Caco-2 (cell line): ENCODE results near the gene TTC13. TPM values are rescaled to one million over a fixed set of nuclear protein-coding genes. Genes with fewer than 3 reads are reported as not detected.

ENCODE experiments used
- BruUV-seq: library from RNA; stranded (reverse); fragments of 400-500 nt; replicated peaks from 2 replicates; lab custom pipeline; 2021; lab: Mats Ljungman, UMichigan
- CTCF ChIA-PET: fragments of 300-600 bp; sonication (Branson Sonifier 250); formaldehyde crosslinking; loops from one replicate; lab custom pipeline; 2022; ENCODE audit warnings: antibody characterized with exemption; lab: Charles Lee
- POLR2A ChIA-PET: fragments of 300-600 bp; sonication (Branson Sonifier 250); formaldehyde crosslinking; loops from one replicate; lab custom pipeline; 2022; ENCODE audit warnings: antibody characterized with exemption; lab: Charles Lee
- DNase-seq, 2 experiments: peaks; one replicate each; pipeline versions ENCODE4 v3.0.0 to v3.0.0-alpha.2; 2020 to 2022
- H3K27me3 ChIP-seq: replicated peaks from 2 replicates; pipeline ENCODE4 v1.6.0; 2011; ENCODE audit warnings: low read length; ENCODE audit not compliant: control insufficient read depth, insufficient read depth
- H3K36me3 ChIP-seq: 2 replicates; pipeline ENCODE4 v1.5.1; 2011; ENCODE audit warnings: low read length; ENCODE audit not compliant: control insufficient read depth, insufficient read depth
- H3K4me1 ChIP-seq: fragments of 250-450 bp; sonication (Bioruptor Pico); 2 replicates; pipeline ENCODE4 v1.5.1; 2020; ENCODE audit warnings: mild to moderate bottlenecking
- H3K4me3 ChIP-seq: 2 replicates; pipeline ENCODE4 v1.5.1; 2011; ENCODE audit warnings: low read depth, mild to moderate bottlenecking, control low read depth, low read length
- H3K9me3 ChIP-seq: fragments of 250-450 bp; sonication (Bioruptor Pico); 2 replicates; pipeline ENCODE4 v1.5.1; 2020; ENCODE audit warnings: mild to moderate bottlenecking, moderate library complexity
- H3K27ac Mint-ChIP-seq: one replicate; pipeline ENCODE4 v1.8.0; 2022; ENCODE audit warnings: mixed read lengths; ENCODE audit not compliant: unreplicated experiment
- H3K27me3 Mint-ChIP-seq: one replicate; pipeline ENCODE4 v1.8.0; 2022; ENCODE audit warnings: mixed read lengths; ENCODE audit not compliant: insufficient read depth, unreplicated experiment
- H3K36me3 Mint-ChIP-seq: one replicate; pipeline ENCODE4 v1.8.0; 2022; ENCODE audit warnings: mild to moderate bottlenecking, mixed read lengths; ENCODE audit not compliant: insufficient read depth, unreplicated experiment
- H3K4me1 Mint-ChIP-seq: one replicate; pipeline ENCODE4 v1.8.0; 2022; ENCODE audit warnings: low read depth, mixed read lengths; ENCODE audit not compliant: unreplicated experiment
- H3K4me3 Mint-ChIP-seq: one replicate; pipeline ENCODE4 v1.8.0; 2022; ENCODE audit warnings: mild to moderate bottlenecking, moderate library complexity, mixed read lengths; ENCODE audit not compliant: unreplicated experiment
- H3K9me3 Mint-ChIP-seq: one replicate; pipeline ENCODE4 v1.8.0; 2022; ENCODE audit warnings: mixed read lengths; ENCODE audit not compliant: unreplicated experiment
- intact Hi-C: fragments of 100-400 bp; cut with micrococcal nuclease; formaldehyde crosslinking; loops from one replicate; pipeline ENCODE4 v1.10.0; 2022; ENCODE audit not compliant: unreplicated experiment
- total RNA-seq: library from RNA; stranded (reverse); gene quantifications from 2 replicates; pipeline ENCODE4 v1.2.3, GENCODE V29; 2022
- TF ChIP-seq, protein P1 (sequence below), 2 experiments: fragments of 200-600 bp in 1 of 2; IDR thresholded peaks; 1 replicate in 1 of 2; 2 replicates in 1 of 2; pipeline versions ENCODE4 v1.5.1 to v1.8.0; 2011 to 2022; ENCODE audit warnings: antibody characterized with exemption in 1 of 2, control low read depth in 1 of 2, inconsistent platforms in 1 of 2, low read depth in 1 of 2, low read length in 1 of 2, mild to moderate bottlenecking in 1 of 2, moderate library complexity in 1 of 2; ENCODE audit not compliant: insufficient read depth in 1 of 2, severe bottlenecking in 1 of 2, unreplicated experiment in 1 of 2

Gene TTC13
- total RNA-seq, 1 experiment from 2014 or later = 57.6 TPM

DNA sequence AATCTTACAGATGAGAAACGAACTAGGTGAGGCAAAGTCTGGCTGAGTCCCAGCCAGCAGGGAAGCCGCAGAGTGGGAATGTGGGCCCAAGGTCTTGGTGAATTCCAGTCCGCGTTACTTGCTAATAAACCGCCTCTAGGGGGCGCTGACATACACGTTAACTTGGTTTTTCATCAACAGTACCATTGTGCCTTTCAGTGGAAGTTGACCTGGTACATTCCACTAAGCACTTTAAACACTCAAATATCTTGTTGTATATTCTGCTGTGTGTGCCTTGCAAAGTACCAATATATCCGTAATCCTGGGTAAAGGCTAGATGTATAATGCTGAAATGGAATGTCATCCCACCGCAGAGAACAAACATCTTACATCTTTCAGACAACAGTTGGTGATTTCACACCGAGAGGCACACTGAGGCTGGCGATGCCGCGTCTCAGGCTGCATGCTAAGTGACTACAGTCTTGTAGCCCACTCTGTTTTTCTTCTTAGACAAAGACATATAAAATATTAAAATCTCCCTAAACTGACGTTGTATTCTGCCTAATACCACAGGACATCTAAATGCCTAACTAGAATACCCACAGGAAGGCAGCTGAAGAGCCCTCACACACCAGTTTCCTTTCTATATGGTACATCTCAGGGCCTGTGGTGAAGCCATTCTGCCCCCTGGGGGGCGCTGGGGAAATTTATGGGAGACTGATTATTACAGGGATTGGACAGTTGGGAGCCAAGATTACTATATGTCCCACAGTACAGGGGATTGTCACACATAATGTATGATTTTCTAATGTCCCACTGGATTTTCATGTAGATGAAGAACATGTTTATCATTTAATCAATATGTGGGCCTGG, 61.2 kb downstream of the TTC13 start:
- ChIA-PET POLR2A (no interaction called here), CTCF (interaction anchor here (0.6 to 1.4 kb wide), 5 partner anchors 21 to 119 kb away, joined by 3 to 4 read pairs (median 4); no protein-coding TSS in a partner anchor)
- H3K36me3 ChIP-seq = peaks cover 3% of the 10 kb centered on the region
- H3K9me3 ChIP-seq = no peaks in the 10 kb centered on the region
- TF ChIP-seq, protein P1, sequence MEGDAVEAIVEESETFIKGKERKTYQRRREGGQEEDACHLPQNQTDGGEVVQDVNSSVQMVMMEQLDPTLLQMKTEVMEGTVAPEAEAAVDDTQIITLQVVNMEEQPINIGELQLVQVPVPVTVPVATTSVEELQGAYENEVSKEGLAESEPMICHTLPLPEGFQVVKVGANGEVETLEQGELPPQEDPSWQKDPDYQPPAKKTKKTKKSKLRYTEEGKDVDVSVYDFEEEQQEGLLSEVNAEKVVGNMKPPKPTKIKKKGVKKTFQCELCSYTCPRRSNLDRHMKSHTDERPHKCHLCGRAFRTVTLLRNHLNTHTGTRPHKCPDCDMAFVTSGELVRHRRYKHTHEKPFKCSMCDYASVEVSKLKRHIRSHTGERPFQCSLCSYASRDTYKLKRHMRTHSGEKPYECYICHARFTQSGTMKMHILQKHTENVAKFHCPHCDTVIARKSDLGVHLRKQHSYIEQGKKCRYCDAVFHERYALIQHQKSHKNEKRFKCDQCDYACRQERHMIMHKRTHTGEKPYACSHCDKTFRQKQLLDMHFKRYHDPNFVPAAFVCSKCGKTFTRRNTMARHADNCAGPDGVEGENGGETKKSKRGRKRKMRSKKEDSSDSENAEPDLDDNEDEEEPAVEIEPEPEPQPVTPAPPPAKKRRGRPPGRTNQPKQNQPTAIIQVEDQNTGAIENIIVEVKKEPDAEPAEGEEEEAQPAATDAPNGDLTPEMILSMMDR (IDR thresholded peaks at IDR 0.05; ENCODE audit: insufficient read depth in 1 of 2, low read depth in 1 of 2, low read length in 1 of 2, severe bottlenecking in 1 of 2, unreplicated experiment in 1 of 2) = peak; percentile 69 to 70
- peak; percentile 84 for DNase-seq
- intact Hi-C loops = loop anchor here (1.0 to 2.0 kb wide), 5 partner anchors 50 to 294 kb away; partner anchors contain the start of gene ARV1
- H3K27me3 Mint-ChIP-seq = no peaks in the 10 kb centered on the region
- no peak overlapping the region for H3K27ac Mint-ChIP-seq
- no TSS peak for BruUV-seq
- no peaks in the 10 kb centered on the region for H3K27me3 ChIP-seq
- peaks cover 25% of the 10 kb centered on the region for H3K4me1 ChIP-seq
- H3K4me1 Mint-ChIP-seq = peaks cover 33% of the 10 kb centered on the region
- H3K4me3 ChIP-seq = no peak overlapping the region
- H3K36me3 Mint-ChIP-seq = peaks cover 72% of the 10 kb centered on the region
- no peaks in the 10 kb centered on the region for H3K9me3 Mint-ChIP-seq
- no peak overlapping the region for H3K4me3 Mint-ChIP-seq

- Mint-ChIP-seq H3K9me3 (no peaks in the 10 kb centered on the region), H3K27me3 (no peaks in the 10 kb centered on the region), H3K27ac (no peak overlapping the region), H3K36me3 (peaks cover 72% of the 10 kb centered on the region), H3K4me3 (no peak overlapping the region), H3K4me1 (peaks cover 25% of the 10 kb centered on the region)
- peaks cover 3% of the 10 kb centered on the region for H3K36me3 ChIP-seq
- BruUV-seq = no TSS peak
- TF ChIP-seq, protein P1 (IDR thresholded peaks at IDR 0.05; ENCODE audit: insufficient read depth in 1 of 2, low read depth in 1 of 2, low read length in 1 of 2, severe bottlenecking in 1 of 2, unreplicated experiment in 1 of 2) = no peak
- intact Hi-C loops = loop anchor here (1.0 to 2.0 kb wide), 5 partner anchors 49 to 295 kb away; partner anchors contain the start of gene ARV1
- ChIA-PET POLR2A (no interaction called here), CTCF (interaction anchor here (0.7 to 1.4 kb wide), 3 partner anchors 22 to 114 kb away, joined by 3 read pairs; no protein-coding TSS in a partner anchor)
- no peak overlapping the region for H3K4me3 ChIP-seq
- H3K27me3 ChIP-seq = no peaks in the 10 kb centered on the region
- no peak for DNase-seq
- H3K9me3 ChIP-seq = no peaks in the 10 kb centered on the region
- peaks cover 25% of the 10 kb centered on the region for H3K4me1 ChIP-seq
Measured at GRCh38 chr1:230916587-230917283, 61.9 kb downstream of the TTC13 start.

DNA sequence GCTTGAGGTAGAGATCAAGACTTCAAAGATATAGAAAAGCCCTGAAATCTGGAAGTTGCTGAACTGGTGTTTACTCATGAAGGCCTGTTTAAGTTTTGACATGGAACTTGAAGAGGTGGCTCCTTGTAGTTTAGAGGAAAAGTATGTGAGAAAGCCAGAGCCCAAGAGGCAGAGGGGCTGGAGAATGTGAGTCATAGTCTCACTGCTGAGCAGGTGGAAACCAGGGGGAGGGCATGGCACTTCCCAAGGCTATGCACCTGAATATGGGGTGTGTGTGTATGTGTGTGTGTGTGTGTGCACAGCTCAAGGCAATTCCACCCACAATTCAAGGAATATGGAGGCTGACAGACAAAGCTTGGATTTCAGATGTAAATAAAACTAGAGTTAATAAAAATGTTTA, 63.6 kb downstream of the TTC13 start:
- ChIA-PET CTCF (no interaction called here), POLR2A (no interaction called here)
- TF ChIP-seq, protein P1 (IDR thresholded peaks at IDR 0.05; ENCODE audit: insufficient read depth in 1 of 2, low read depth in 1 of 2, low read length in 1 of 2, severe bottlenecking in 1 of 2, unreplicated experiment in 1 of 2) = no peak
- Mint-ChIP-seq H3K27me3 (no peaks in the 10 kb centered on the region), H3K4me3 (no peak overlapping the region), H3K9me3 (no peaks in the 10 kb centered on the region), H3K27ac (no peak overlapping the region), H3K36me3 (peaks cover 72% of the 10 kb centered on the region), H3K4me1 (peaks cover 24% of the 10 kb centered on the region)
- intact Hi-C loops = no loop called here
- DNase-seq = peak; percentile 56 to 65
- Histone ChIP-seq H3K36me3 (peaks cover 3% of the 10 kb centered on the region), H3K4me1 (peaks cover 25% of the 10 kb centered on the region), H3K9me3 (no peaks in the 10 kb centered on the region), H3K27me3 (no peaks in the 10 kb centered on the region), H3K4me3 (no peak overlapping the region)
- no TSS peak for BruUV-seq
